Type B pancreatic cell (in vitro differentiated cells): ENCODE results near the gene CAB39. TPM values are rescaled to one million over a fixed set of nuclear protein-coding genes. Genes with fewer than 3 reads are reported as not detected.

Experiments used
- DNase-seq: peaks from one replicate; pipeline ENCODE4 v3.0.0; 2021; ENCODE audit warnings: mixed read lengths; ENCODE audit not compliant: unreplicated experiment; ENCODE audit errors: extremely low spot score
- H3K27ac Mint-ChIP-seq: 2 replicates; pipeline ENCODE4 v1.8.0; 2021; ENCODE audit warnings: mild to moderate bottlenecking, mixed read lengths
- H3K27me3 Mint-ChIP-seq: 2 replicates; pipeline ENCODE4 v1.8.0; 2021; ENCODE audit warnings: mixed read lengths
- H3K36me3 Mint-ChIP-seq: 2 replicates; pipeline ENCODE4 v1.8.0; 2021; ENCODE audit warnings: mixed read lengths
- H3K4me1 Mint-ChIP-seq: one replicate; pipeline ENCODE4 v1.8.0; 2021; ENCODE audit warnings: mixed read lengths; ENCODE audit not compliant: unreplicated experiment
- H3K4me3 Mint-ChIP-seq: 2 replicates; pipeline ENCODE4 v1.8.0; 2021; ENCODE audit warnings: mild to moderate bottlenecking, mixed read lengths
- H3K9me3 Mint-ChIP-seq: 2 replicates; pipeline ENCODE4 v1.8.0; 2021; ENCODE audit warnings: mixed read lengths
- CTCF ChIP-seq: fragments of 200-600 bp; sonication (generic); conservative IDR thresholded peaks from 2 replicates; pipeline ENCODE4 v1.5.0; 2021; ENCODE audit warnings: antibody characterized with exemption, mild to moderate bottlenecking
- total RNA-seq: library from RNA; stranded (reverse); gene quantifications from 2 replicates; pipeline ENCODE4 v1.2.1, GENCODE V29; 2021; ENCODE audit warnings: low replicate concordance

The CAB39 gene
- total RNA-seq, 1 donor from 2014 or later, result 49.2 TPM

GRCh38 chr2:230790981-230791380 is 78.3 kb downstream of the CAB39 start:
- H3K27me3 Mint-ChIP-seq, result no peaks in the 10 kb centered on the region
- peaks cover 10% of the 10 kb centered on the region for H3K9me3 Mint-ChIP-seq
- H3K4me1 Mint-ChIP-seq, result peaks cover 2% of the 10 kb centered on the region
- no peak overlapping the region for H3K4me3 Mint-ChIP-seq
- DNase-seq, result no peak
- H3K27ac Mint-ChIP-seq, result no peak overlapping the region
- no peak for TF ChIP-seq CTCF
- H3K36me3 Mint-ChIP-seq, result peaks cover 57% of the 10 kb centered on the region

GRCh38 chr2:230793572-230794359 is 81.1 kb downstream of the CAB39 start:
- H3K27ac Mint-ChIP-seq, result peak overlapping the region; percentile 85
- DNase-seq, result no peak
- H3K36me3 Mint-ChIP-seq, result peaks cover 42% of the 10 kb centered on the region
- H3K4me3 Mint-ChIP-seq, result no peak overlapping the region
- H3K4me1 Mint-ChIP-seq, result peaks cover 4% of the 10 kb centered on the region
- TF ChIP-seq CTCF, result no peak
- H3K9me3 Mint-ChIP-seq, result peaks cover 5% of the 10 kb centered on the region
- H3K27me3 Mint-ChIP-seq, result no peaks in the 10 kb centered on the region

- H3K9me3 Mint-ChIP-seq, result peaks cover 5% of the 10 kb centered on the region
- DNase-seq, result no peak
- H3K4me1 Mint-ChIP-seq, result peaks cover 4% of the 10 kb centered on the region
- no peaks in the 10 kb centered on the region for H3K27me3 Mint-ChIP-seq
- H3K36me3 Mint-ChIP-seq, result peaks cover 35% of the 10 kb centered on the region
- TF ChIP-seq CTCF, result no peak
- H3K4me3 Mint-ChIP-seq, result no peak overlapping the region
- peak overlapping the region; percentile 85 for H3K27ac Mint-ChIP-seq
Measured at GRCh38 chr2:230794497-230794896, 81.9 kb downstream of the CAB39 start.

- DNase-seq, result no peak
- Mint-ChIP-seq H3K4me1 (peaks cover 4% of the 10 kb centered on the region), H3K27me3 (no peaks in the 10 kb centered on the region), H3K9me3 (no peaks in the 10 kb centered on the region), H3K27ac (no peak overlapping the region), H3K36me3 (peaks cover 37% of the 10 kb centered on the region), H3K4me3 (no peak overlapping the region)
- TF ChIP-seq CTCF, result no peak
Measured at GRCh38 chr2:230795856-230796255, 83.2 kb downstream of the CAB39 start.

- no peak for DNase-seq
- no peak overlapping the region for H3K27ac Mint-ChIP-seq
- H3K4me3 Mint-ChIP-seq, result no peak overlapping the region
- H3K4me1 Mint-ChIP-seq, result peaks cover 4% of the 10 kb centered on the region
- no peaks in the 10 kb centered on the region for H3K9me3 Mint-ChIP-seq
- H3K36me3 Mint-ChIP-seq, result peaks cover 35% of the 10 kb centered on the region
- H3K27me3 Mint-ChIP-seq, result no peaks in the 10 kb centered on the region
- no peak for TF ChIP-seq CTCF
Measured at GRCh38 chr2:230796280-230796862, 83.7 kb downstream of the CAB39 start.
